Neural crest cell (in vitro differentiated cells): Measurements from ENCODE around the gene CACNA2D3. TPM values are rescaled to one million over a fixed set of nuclear protein-coding genes. Genes with fewer than 3 reads are reported as not detected.

Experiments
- DNase-seq: peaks from one replicate; pipeline ENCODE4 v3.0.0; 2021; ENCODE audit warnings: low read depth, mixed read lengths, low spot score
- H3K27ac Mint-ChIP-seq: one replicate; pipeline ENCODE4 v1.8.0; 2021; ENCODE audit warnings: mild to moderate bottlenecking, mixed read lengths; ENCODE audit not compliant: unreplicated experiment
- H3K27me3 Mint-ChIP-seq: 2 replicates; pipeline ENCODE4 v1.8.0; 2021; ENCODE audit warnings: low read depth, mild to moderate bottlenecking, mixed read lengths
- H3K36me3 Mint-ChIP-seq: 2 replicates; pipeline ENCODE4 v1.8.0; 2021; ENCODE audit warnings: low read depth, mild to moderate bottlenecking, mixed read lengths
- H3K4me1 Mint-ChIP-seq: 2 replicates; pipeline ENCODE4 v1.8.0; 2021; ENCODE audit warnings: mixed read lengths
- H3K4me3 Mint-ChIP-seq: one replicate; pipeline ENCODE4 v1.8.0; 2021; ENCODE audit warnings: mild to moderate bottlenecking, mixed read lengths
- H3K9me3 Mint-ChIP-seq: 2 replicates; pipeline ENCODE4 v1.8.0; 2021; ENCODE audit warnings: mixed read lengths
- total RNA-seq: library from RNA; stranded (reverse); gene quantifications from 2 replicates; pipeline ENCODE4 v1.2.1, GENCODE V29; 2021
- TF ChIP-seq, protein P1 (sequence below): fragments of 200-600 bp; sonication (generic); conservative IDR thresholded peaks from 2 replicates; pipeline ENCODE4 v1.5.0; 2021; ENCODE audit warnings: antibody characterized with exemption, mild to moderate bottlenecking

Gene CACNA2D3
- total RNA-seq, 1 donor from 2014 or later = 0.82 TPM

- H3K27ac Mint-ChIP-seq = no peak overlapping the region
- no peaks in the 10 kb centered on the region for H3K4me1 Mint-ChIP-seq
- H3K4me3 Mint-ChIP-seq = no peak overlapping the region
- TF ChIP-seq, protein P1, sequence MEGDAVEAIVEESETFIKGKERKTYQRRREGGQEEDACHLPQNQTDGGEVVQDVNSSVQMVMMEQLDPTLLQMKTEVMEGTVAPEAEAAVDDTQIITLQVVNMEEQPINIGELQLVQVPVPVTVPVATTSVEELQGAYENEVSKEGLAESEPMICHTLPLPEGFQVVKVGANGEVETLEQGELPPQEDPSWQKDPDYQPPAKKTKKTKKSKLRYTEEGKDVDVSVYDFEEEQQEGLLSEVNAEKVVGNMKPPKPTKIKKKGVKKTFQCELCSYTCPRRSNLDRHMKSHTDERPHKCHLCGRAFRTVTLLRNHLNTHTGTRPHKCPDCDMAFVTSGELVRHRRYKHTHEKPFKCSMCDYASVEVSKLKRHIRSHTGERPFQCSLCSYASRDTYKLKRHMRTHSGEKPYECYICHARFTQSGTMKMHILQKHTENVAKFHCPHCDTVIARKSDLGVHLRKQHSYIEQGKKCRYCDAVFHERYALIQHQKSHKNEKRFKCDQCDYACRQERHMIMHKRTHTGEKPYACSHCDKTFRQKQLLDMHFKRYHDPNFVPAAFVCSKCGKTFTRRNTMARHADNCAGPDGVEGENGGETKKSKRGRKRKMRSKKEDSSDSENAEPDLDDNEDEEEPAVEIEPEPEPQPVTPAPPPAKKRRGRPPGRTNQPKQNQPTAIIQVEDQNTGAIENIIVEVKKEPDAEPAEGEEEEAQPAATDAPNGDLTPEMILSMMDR = no peak
- DNase-seq = no peak
- no peaks in the 10 kb centered on the region for H3K9me3 Mint-ChIP-seq
- H3K36me3 Mint-ChIP-seq = no peaks in the 10 kb centered on the region
- peaks cover 20% of the 10 kb centered on the region for H3K27me3 Mint-ChIP-seq
Measured at GRCh38 chr3:54178376-54178775, 56.0 kb downstream of the CACNA2D3 start.

- H3K4me3 Mint-ChIP-seq = no peak overlapping the region
- no peaks in the 10 kb centered on the region for H3K4me1 Mint-ChIP-seq
- H3K27ac Mint-ChIP-seq = no peak overlapping the region
- H3K27me3 Mint-ChIP-seq = peaks cover 21% of the 10 kb centered on the region
- no peaks in the 10 kb centered on the region for H3K9me3 Mint-ChIP-seq
- TF ChIP-seq, protein P1 = no peak
- H3K36me3 Mint-ChIP-seq = no peaks in the 10 kb centered on the region
- DNase-seq = no peak
Measured at GRCh38 chr3:54180921-54181320, 58.6 kb downstream of the CACNA2D3 start.

DNA sequence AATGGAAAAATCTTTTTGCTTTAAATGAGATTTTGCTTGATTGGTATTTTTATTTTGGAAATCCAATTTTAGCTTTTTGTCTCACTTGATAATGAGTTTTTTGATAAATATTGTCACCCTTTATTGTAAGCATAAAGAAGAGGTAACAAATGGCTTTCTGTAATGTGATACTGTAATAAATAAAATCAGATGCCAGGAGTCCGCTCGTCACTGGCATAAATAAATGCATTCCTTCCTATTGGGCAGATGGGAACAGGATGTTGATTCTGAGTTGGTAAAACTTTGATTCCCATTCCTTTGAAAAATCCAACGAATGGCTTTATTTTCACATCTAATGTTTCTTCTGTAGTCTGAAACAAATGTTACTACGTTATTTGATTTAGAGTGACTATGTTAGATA lies 59.9 kb downstream of the CACNA2D3 start:
- H3K9me3 Mint-ChIP-seq = no peaks in the 10 kb centered on the region
- peaks cover 22% of the 10 kb centered on the region for H3K27me3 Mint-ChIP-seq
- H3K4me3 Mint-ChIP-seq = no peak overlapping the region
- no peaks in the 10 kb centered on the region for H3K4me1 Mint-ChIP-seq
- TF ChIP-seq, protein P1 = no peak
- no peak for DNase-seq
- H3K27ac Mint-ChIP-seq = no peak overlapping the region
- no peaks in the 10 kb centered on the region for H3K36me3 Mint-ChIP-seq

DNA sequence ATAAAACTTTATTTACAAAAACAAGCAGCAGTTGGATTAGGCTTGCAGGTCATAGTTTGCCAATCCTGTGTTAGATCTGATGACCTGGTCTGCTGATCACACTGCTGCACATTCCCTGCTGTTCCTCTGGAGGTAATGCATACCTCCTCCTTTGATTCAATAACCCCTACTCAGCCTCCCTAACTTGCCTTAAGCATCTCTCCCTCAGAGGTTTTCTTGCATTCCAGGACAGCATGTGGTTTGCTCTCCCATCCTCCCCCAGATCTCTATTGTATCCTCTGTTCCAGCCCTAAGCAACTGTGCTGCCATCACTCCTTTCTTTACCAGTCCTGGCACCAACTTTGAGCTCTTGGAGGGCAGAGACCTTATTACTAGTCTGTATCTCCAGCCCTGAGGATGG lies 63.4 kb downstream of the CACNA2D3 start:
- no peak for DNase-seq
- H3K27me3 Mint-ChIP-seq = peaks cover 15% of the 10 kb centered on the region
- no peaks in the 10 kb centered on the region for H3K36me3 Mint-ChIP-seq
- H3K4me3 Mint-ChIP-seq = no peak overlapping the region
- no peaks in the 10 kb centered on the region for H3K4me1 Mint-ChIP-seq
- TF ChIP-seq, protein P1 = no peak
- no peak overlapping the region for H3K27ac Mint-ChIP-seq
- H3K9me3 Mint-ChIP-seq = no peaks in the 10 kb centered on the region

DNA sequence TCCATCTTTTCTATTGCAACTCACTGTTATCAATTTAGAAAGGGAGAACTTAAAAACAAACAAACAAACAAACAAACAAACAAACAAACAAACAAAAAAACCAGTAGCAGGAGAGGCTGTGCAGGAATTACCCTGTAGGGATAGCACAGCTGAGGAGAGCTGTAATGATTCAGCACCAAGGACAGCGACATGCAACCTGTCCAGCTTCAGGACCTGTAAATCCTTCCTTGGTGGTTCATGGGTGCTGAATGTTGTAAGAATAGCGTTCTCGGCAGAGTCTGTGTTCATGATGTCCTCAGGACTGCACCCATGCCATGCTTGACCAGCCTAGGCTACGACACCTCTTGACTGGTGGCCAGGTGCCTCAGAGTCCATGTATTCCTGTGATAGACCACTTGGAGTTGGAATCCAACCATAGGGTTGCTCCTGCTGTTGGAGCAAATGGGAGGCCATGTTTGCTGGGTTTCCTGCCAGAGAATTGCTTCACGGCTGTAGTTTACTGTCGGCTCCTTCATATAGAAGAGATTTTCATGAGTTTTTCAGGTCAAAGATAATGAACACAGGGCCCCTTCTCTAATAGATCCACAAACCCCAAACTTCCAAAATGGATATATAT lies 65.9 kb downstream of the CACNA2D3 start:
- DNase-seq = peak; percentile 66
- TF ChIP-seq, protein P1 = no peak
- Mint-ChIP-seq H3K4me1 (no peaks in the 10 kb centered on the region), H3K27ac (no peak overlapping the region), H3K4me3 (no peak overlapping the region), H3K36me3 (no peaks in the 10 kb centered on the region), H3K9me3 (no peaks in the 10 kb centered on the region), H3K27me3 (peaks cover 27% of the 10 kb centered on the region)

- Mint-ChIP-seq H3K4me3 (no peak overlapping the region), H3K9me3 (no peaks in the 10 kb centered on the region), H3K4me1 (no peaks in the 10 kb centered on the region), H3K27me3 (peaks cover 23% of the 10 kb centered on the region), H3K36me3 (no peaks in the 10 kb centered on the region), H3K27ac (no peak overlapping the region)
- TF ChIP-seq, protein P1 = no peak
- no peak for DNase-seq
Measured at GRCh38 chr3:54191220-54191619, 68.9 kb downstream of the CACNA2D3 start.
